Activated CD4-positive, alpha-beta T cell treated with anti-CD3 and anti-CD28 coated beads for 36 hours (primary cell): ENCODE data around the gene CCDC57. TPM values are rescaled to one million over a fixed set of nuclear protein-coding genes. Genes with fewer than 3 reads are reported as not detected.

Source experiments
- ATAC-seq: fragments of 200-7000 bp; cut with Tn5 transposase; one replicate; pipeline ENCODE4 v1.10.0; 2021; ENCODE audit warnings: mild to moderate bottlenecking, moderate library complexity
- CTCF ChIA-PET: fragments of 350-600 bp; sonication (Branson Sonifier 250); formaldehyde crosslinking; loops from one replicate; lab custom pipeline; 2021; ENCODE audit warnings: antibody characterized with exemption; lab: Charles Lee
- POLR2A ChIA-PET: fragments of 350-600 bp; sonication (Branson Sonifier 250); formaldehyde crosslinking; loops from one replicate; lab custom pipeline; 2021; ENCODE audit warnings: antibody characterized with exemption, inconsistent platforms; lab: Charles Lee
- DNase-seq: peaks from one replicate; pipeline ENCODE4 v3.0.0-alpha.2; 2020
- H3K27ac Mint-ChIP-seq: one replicate; pipeline ENCODE4 v1.8.0; 2021; ENCODE audit warnings: mixed read lengths
- H3K27me3 Mint-ChIP-seq: one replicate; pipeline ENCODE4 v1.8.0; 2021; ENCODE audit warnings: mixed read lengths
- H3K36me3 Mint-ChIP-seq: one replicate; pipeline ENCODE4 v1.8.0; 2021; ENCODE audit warnings: low read depth, mixed read lengths
- H3K4me1 Mint-ChIP-seq: one replicate; pipeline ENCODE4 v1.8.0; 2021; ENCODE audit warnings: mixed read lengths
- H3K4me3 Mint-ChIP-seq: one replicate; pipeline ENCODE4 v1.8.0; 2021; ENCODE audit warnings: mild to moderate bottlenecking, moderate library complexity, mixed read lengths
- H3K9me3 Mint-ChIP-seq: one replicate; pipeline ENCODE4 v1.8.0; 2021; ENCODE audit warnings: low read depth, mixed read lengths
- intact Hi-C, 2 experiments: fragments of 100-400 bp; cut with DNase I in 1 of 2; cut with micrococcal nuclease in 1 of 2; formaldehyde crosslinking; loops; one replicate each; pipeline versions ENCODE4 v1.14.2 to v1.15.1; 2022 to 2024; cut with DNase I, micrococcal nuclease
- total RNA-seq, 2 experiments: library from RNA; stranded (reverse); gene quantifications; one replicate each; pipeline ENCODE4 v1.2.3, GENCODE V29; 2021

CCDC57 gene
- total RNA-seq, 2 experiments from 2014 or later: 41.6 to 43.8 TPM

GRCh38 chr17:82106688-82107305, 105.8 kb downstream of the CCDC57 start:
- ATAC-seq (no peak), DNase-seq (no peak)
- Mint-ChIP-seq H3K36me3 (peaks cover 7% of the 10 kb centered on the region), H3K27me3 (no peaks in the 10 kb centered on the region), H3K4me1 (peaks cover 43% of the 10 kb centered on the region), H3K27ac (peak overlapping the region; percentile 96), H3K9me3 (no peaks in the 10 kb centered on the region), H3K4me3 (peak overlapping the region; percentile 84)
- POLR2A ChIA-PET: interaction anchor here (0.6 to 1.2 kb wide), 4 partner anchors 13 to 433 kb away, joined by 3 to 6 read pairs (median 4); partner anchors contain the start of gene DCXR
- intact Hi-C loops: loop anchor here in 1 of 2 experiments (5.0 kb wide), 2 partner anchors 46 to 96 kb away; no protein-coding TSS in a partner anchor
- CTCF ChIA-PET: interaction anchor here (0.7 to 2.1 kb wide), 5 partner anchors 20 to 255 kb away, joined by 3 to 8 read pairs (median 3); no protein-coding TSS in a partner anchor

GRCh38 chr17:82105882-82106687, 106.6 kb downstream of the CCDC57 start:
- no peaks in the 10 kb centered on the region for H3K9me3 Mint-ChIP-seq
- peaks cover 7% of the 10 kb centered on the region for H3K36me3 Mint-ChIP-seq
- no peaks in the 10 kb centered on the region for H3K27me3 Mint-ChIP-seq
- ATAC-seq (peak; percentile 82), DNase-seq (peak; percentile 81)
- peak overlapping the region; percentile 84 for H3K4me3 Mint-ChIP-seq
- intact Hi-C loops: loop anchor here in 1 of 2 experiments (5.0 kb wide), 2 partner anchors 46 to 96 kb away; no protein-coding TSS in a partner anchor
- POLR2A ChIA-PET: interaction anchor here (0.6 to 1.2 kb wide), 4 partner anchors 14 to 434 kb away, joined by 3 to 6 read pairs (median 4); partner anchors contain the start of gene DCXR
- H3K4me1 Mint-ChIP-seq: peaks cover 43% of the 10 kb centered on the region
- peak overlapping the region; percentile 96 for H3K27ac Mint-ChIP-seq
- CTCF ChIA-PET: interaction anchor here (0.7 to 2.1 kb wide), 7 partner anchors 20 to 256 kb away, joined by 3 to 8 read pairs (median 3); no protein-coding TSS in a partner anchor

- DNase-seq (no peak), ATAC-seq (no peak)
- intact Hi-C loops: loop anchor here in 1 of 2 experiments (5.0 kb wide), 2 partner anchors 47 to 97 kb away; no protein-coding TSS in a partner anchor
- ChIA-PET CTCF (interaction anchor here (0.8 to 2.1 kb wide), 6 partner anchors 21 to 84 kb away, joined by 3 to 8 read pairs (median 4); no protein-coding TSS in a partner anchor), POLR2A (interaction anchor here (0.6 to 1.2 kb wide), 2 partner anchors 11 to 15 kb away, joined by 3 to 4 read pairs; no protein-coding TSS in a partner anchor)
- Mint-ChIP-seq H3K9me3 (no peaks in the 10 kb centered on the region), H3K4me3 (peak overlapping the region; percentile 84), H3K36me3 (peaks cover 10% of the 10 kb centered on the region), H3K27ac (peak overlapping the region; percentile 96), H3K4me1 (peaks cover 43% of the 10 kb centered on the region), H3K27me3 (no peaks in the 10 kb centered on the region)
Observed at GRCh38 chr17:82105417-82105881, 107.2 kb downstream of the CCDC57 start.

GRCh38 chr17:82104797-82105416, 107.7 kb downstream of the CCDC57 start:
- intact Hi-C loops: loop anchor here in 1 of 2 experiments (5.0 kb wide), 2 partner anchors 47 to 97 kb away; no protein-coding TSS in a partner anchor
- ChIA-PET POLR2A (interaction anchor here (0.6 kb wide), 1 partner anchor 12 kb away, joined by 4 read pairs; no protein-coding TSS in a partner anchor), CTCF (interaction anchor here (0.9 kb wide), 1 partner anchor 50 kb away, joined by 5 read pairs; no protein-coding TSS in a partner anchor)
- Mint-ChIP-seq H3K9me3 (no peaks in the 10 kb centered on the region), H3K27me3 (no peaks in the 10 kb centered on the region), H3K4me1 (peaks cover 42% of the 10 kb centered on the region), H3K27ac (peak overlapping the region; percentile 96), H3K4me3 (peak overlapping the region; percentile 84), H3K36me3 (peaks cover 10% of the 10 kb centered on the region)
- DNase-seq (no peak), ATAC-seq (no peak)

GRCh38 chr17:82103553-82104451, 108.8 kb downstream of the CCDC57 start:
- peaks cover 10% of the 10 kb centered on the region for H3K36me3 Mint-ChIP-seq
- ChIA-PET POLR2A (no interaction called here), CTCF (interaction anchor here (0.6 kb wide), 1 partner anchor 11 kb away, joined by 3 read pairs; no protein-coding TSS in a partner anchor)
- peaks cover 39% of the 10 kb centered on the region for H3K4me1 Mint-ChIP-seq
- no peak overlapping the region for H3K27ac Mint-ChIP-seq
- DNase-seq (no peak), ATAC-seq (no peak)
- intact Hi-C loops: no loop called here
- H3K4me3 Mint-ChIP-seq: no peak overlapping the region
- no peaks in the 10 kb centered on the region for H3K27me3 Mint-ChIP-seq
- H3K9me3 Mint-ChIP-seq: no peaks in the 10 kb centered on the region

GRCh38 chr17:82101767-82102679, 110.6 kb downstream of the CCDC57 start:
- ChIA-PET POLR2A (no interaction called here), CTCF (interaction anchor here (1.1 kb wide), 1 partner anchor 24 kb away, joined by 4 read pairs; no protein-coding TSS in a partner anchor)
- Mint-ChIP-seq H3K4me1 (peaks cover 29% of the 10 kb centered on the region), H3K27ac (no peak overlapping the region), H3K4me3 (no peak overlapping the region), H3K36me3 (peaks cover 10% of the 10 kb centered on the region), H3K27me3 (no peaks in the 10 kb centered on the region), H3K9me3 (no peaks in the 10 kb centered on the region)
- intact Hi-C loops: no loop called here
- DNase-seq (no peak), ATAC-seq (no peak)

GRCh38 chr17:82101301-82101715, 111.3 kb downstream of the CCDC57 start:
- CTCF ChIA-PET: interaction anchor here (1.1 kb wide), 1 partner anchor 25 kb away, joined by 4 read pairs; no protein-coding TSS in a partner anchor
- POLR2A ChIA-PET: no interaction called here
- Mint-ChIP-seq H3K27ac (no peak overlapping the region), H3K27me3 (no peaks in the 10 kb centered on the region), H3K4me1 (peaks cover 24% of the 10 kb centered on the region), H3K4me3 (no peak overlapping the region), H3K36me3 (peaks cover 8% of the 10 kb centered on the region), H3K9me3 (no peaks in the 10 kb centered on the region)
- DNase-seq: no peak
- intact Hi-C loops: no loop called here
- no peak for ATAC-seq

- ChIA-PET POLR2A (no interaction called here), CTCF (interaction anchor here (1.1 kb wide), 1 partner anchor 25 kb away, joined by 4 read pairs; no protein-coding TSS in a partner anchor)
- no peak for ATAC-seq
- peak overlapping the region; percentile 87 for H3K27ac Mint-ChIP-seq
- intact Hi-C loops: no loop called here
- H3K4me3 Mint-ChIP-seq: peak overlapping the region; percentile 78
- H3K36me3 Mint-ChIP-seq: peaks cover 7% of the 10 kb centered on the region
- no peak for DNase-seq
- H3K9me3 Mint-ChIP-seq: no peaks in the 10 kb centered on the region
- no peaks in the 10 kb centered on the region for H3K27me3 Mint-ChIP-seq
- peaks cover 23% of the 10 kb centered on the region for H3K4me1 Mint-ChIP-seq
Observed at GRCh38 chr17:82100502-82101298, 111.9 kb downstream of the CCDC57 start.
